ENCODE results near the gene SAA4. TPM values are rescaled to one million over a fixed set of nuclear protein-coding genes. Genes with fewer than 3 reads are reported as not detected.
A peak's percentile ranks its signal among the peaks of the same experiment; 100 is the strongest.

The SAA4 gene
- total and polyA plus RNA-seq, 2 of the 8 experiments (the other 6 are each of a cell fraction or from before 2014, with no cell fraction given): not detected

GRCh38 chr11:18193010-18193409 is 43.6 kb downstream of the SAA4 start:
- FAIRE-seq (peak; percentile 97), DNase-seq (ENCODE audit: low read depth in 1 of 2, low spot score in 2 of 2) (no peak)
- Histone ChIP-seq H2BK20ac (ENCODE audit: low read length) (no peak overlapping the region), H3K79me2 (ENCODE audit: control insufficient read depth in 1 of 2, insufficient read depth in 2 of 2, low read length in 2 of 2) (no peaks in the 10 kb centered on the region), H2BK12ac (ENCODE audit: low read depth, low read length) (no peak overlapping the region), H2AK5ac (ENCODE audit: low read depth, low read length) (no peak overlapping the region), H2BK120ac (replicated peaks; ENCODE audit: low read depth, low read length) (no peak overlapping the region), H3K4me3 (ENCODE audit: extremely low read depth in 1 of 4, insufficient read depth in 2 of 4, low read depth in 3 of 4, low read length in 4 of 4) (no peak overlapping the region), H3K4me2 (ENCODE audit: insufficient read depth in 1 of 2, low read depth in 2 of 2, low read length in 2 of 2) (no peak overlapping the region), H3K4ac (replicated peaks; ENCODE audit: insufficient read length, low read depth, low read length) (no peak overlapping the region), H3K23ac (ENCODE audit: insufficient read length) (no peak overlapping the region), H3K27me3 (replicated peaks in 1 of 4; ENCODE audit: control insufficient read depth in 3 of 4, extremely low read depth in 1 of 4, insufficient read depth in 3 of 4, low read length in 3 of 4) (no peaks in the 10 kb centered on the region), H3K79me1 (ENCODE audit: low read depth, low read length) (no peaks in the 10 kb centered on the region), H2BK15ac (ENCODE audit: low read length) (no peak overlapping the region), H4K5ac (ENCODE audit: insufficient read length, low read depth, low read length) (no peak overlapping the region), H2AFZ (ENCODE audit: low read length) (peak overlapping the region; percentile 49; the same call in 1 of the 2 replicates), H3K9me3 (ENCODE audit: insufficient read depth in 2 of 2, low read depth in 1 of 2, low read length in 1 of 2) (no peaks in the 10 kb centered on the region), H3K36me3 (ENCODE audit: control insufficient read depth in 2 of 4, insufficient read depth in 4 of 4, low read length in 3 of 4) (no peaks in the 10 kb centered on the region), H4K8ac (ENCODE audit: extremely low read depth, insufficient read depth, low read length) (no peak overlapping the region), H3K23me2 (ENCODE audit: low read depth, low read length) (no peaks in the 10 kb centered on the region), H2BK5ac (ENCODE audit: low read depth, low read length) (no peak overlapping the region), H3K9ac (replicated peaks in 1 of 4; ENCODE audit: extremely low read depth in 1 of 4, low read depth in 3 of 4, low read length in 3 of 4) (no peak overlapping the region), H3K56ac (replicated peaks; ENCODE audit: insufficient read length, low read depth, low read length) (no peak overlapping the region), H4K20me1 (replicated peaks in 1 of 2; ENCODE audit: control insufficient read depth in 1 of 2, insufficient read depth in 2 of 2, low read length in 2 of 2) (no peaks in the 10 kb centered on the region), H3K27ac (ENCODE audit: low read depth, low read length) (no peak overlapping the region), H4K91ac (replicated peaks; ENCODE audit: insufficient read length, low read length) (no peak overlapping the region), H3K4me1 (replicated peaks in 1 of 4; ENCODE audit: control insufficient read depth in 3 of 4, insufficient read depth in 4 of 4, low read length in 3 of 4) (no peaks in the 10 kb centered on the region), H3K14ac (ENCODE audit: insufficient read length) (no peak overlapping the region), H3K18ac (ENCODE audit: extremely low read depth, low read length) (no peak overlapping the region)
- ChIA-PET CTCF (ENCODE audit: partially characterized antibody) (interaction anchor here (0.6 to 2.9 kb wide), 5 partner anchors 11 to 87 kb away, joined by 3 to 14 read pairs (median 4); partner anchors contain the start of gene SAAL1), POLR2A (ENCODE audit: partially characterized antibody) (no interaction called here)
- TF ChIP-seq CHD2 (IDR thresholded peaks at IDR 0.05; ENCODE audit: low read length): no peak
- no peak for TF ChIP-seq YY1 (IDR thresholded peaks at IDR 0.05; ENCODE audit: low read depth, low read length)
- no peak for TF ChIP-seq BRCA1 (IDR thresholded peaks at IDR 0.05; ENCODE audit: low read depth, low read length)
- peak; percentile 12 to 46 (median 22); a peak in 2 of 4 replicates for TF ChIP-seq CTCF (IDR thresholded peaks at IDR 0.05; ENCODE audit: control extremely low read depth in 1 of 3, insufficient read depth in 1 of 3, low read depth in 1 of 3, low read length in 3 of 3)
- no peak for TF ChIP-seq TEAD4 (IDR thresholded peaks at IDR 0.05; ENCODE audit: low read depth, low read length)
- no peak for TF ChIP-seq HDAC2 (IDR thresholded peaks at IDR 0.05; ENCODE audit: borderline replicate concordance in 1 of 2, low read depth in 2 of 2, low read length in 2 of 2)
- peak in 1 of 2 experiments; percentile 20; a peak in 2 of 4 replicates for TF ChIP-seq RAD21 (IDR thresholded peaks at IDR 0.05 in 1 of 2, conservative IDR thresholded peaks at IDR 0.05 in 1 of 2; ENCODE audit: low read depth in 2 of 2, low read length in 2 of 2)
- no peak for TF ChIP-seq ATF2 (IDR thresholded peaks at IDR 0.05; ENCODE audit: low read length)
- 24% methylated on average over 4 of the region's 4 CpGs; no CpG with 5 or more reads in 1 of the 2 experiments for WGBS, 2 experiments (ENCODE audit: extremely low coverage in 1 of 2, insufficient coverage in 1 of 2, insufficient read length in 1 of 2, insufficient replicate concordance in 2 of 2, low coverage in 1 of 2, low lambda C conversion rate in 2 of 2, missing lambda C conversion rate in 1 of 2)
